NOMO-1 treated with DMSO at 0.1 percent for 48 hours (cell line): Measurements from ENCODE around the gene CHIC1.

Source experiments
- DNase-seq: peaks from one replicate; lab custom pipeline; 2025; ENCODE audit not compliant: unreplicated experiment; lab: John Stamatoyannopoulos, UW

Gene CHIC1

DNA sequence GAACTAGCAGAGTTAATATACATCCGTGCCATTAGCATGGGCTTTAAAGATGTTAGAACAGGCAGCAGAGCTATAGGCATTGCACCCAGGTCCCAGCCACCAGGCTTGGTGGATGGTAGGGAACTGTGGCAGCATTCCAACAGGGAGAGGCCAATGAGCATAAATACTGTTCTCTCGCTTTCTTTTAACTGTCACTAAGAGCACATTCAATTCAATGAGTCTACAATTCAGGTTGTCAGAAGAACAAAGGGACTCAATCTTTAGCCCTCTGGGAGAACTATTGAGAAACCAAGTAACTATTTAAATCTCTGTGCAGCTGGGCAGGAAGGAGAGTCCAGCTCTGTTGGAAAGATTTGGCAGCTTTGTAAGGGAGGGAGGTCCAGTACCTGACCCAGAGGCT, 165.6 kb downstream of the CHIC1 start:
- DNase-seq = no peak
